ENCODE results near the gene OR52K2. TPM values are rescaled to one million over a fixed set of nuclear protein-coding genes. Genes with fewer than 3 reads are reported as not detected.
A peak's percentile ranks its signal among the peaks of the same experiment; 100 is the strongest.
"Not testable (repeated sequence)": the region's sequence is repeated elsewhere in the genome, so short reads cannot be mapped to it uniquely, and the experiment has no call there.

Gene OR52K2
- not detected for total RNA-seq

GRCh38 chr11:4448995-4449394 lies at the start of gene OR52K2:
Gene OR52K2, plus strand, starts transcription at chr11:4449295. Its CDS starts 45 bp downstream, at chr11:4449340.
- H3K9me3 Mint-ChIP-seq, result no peaks in the 10 kb centered on the region
- no peak within 1 kb of the TSS for H3K27ac Mint-ChIP-seq
- ATAC-seq (no peak), DNase-seq (ENCODE audit: low spot score) (no peak)
- no peaks in the 10 kb centered on the region for H3K4me1 Mint-ChIP-seq (ENCODE audit: low read depth in 2 of 2)
- no peaks in the 10 kb centered on the region for H3K36me3 Mint-ChIP-seq
- H3K4me3 Mint-ChIP-seq, result no peak within 1 kb of the TSS
- peaks cover 0 to 4% of the 10 kb centered on the region in 2 donors for H3K27me3 Mint-ChIP-seq

- H3K27ac Mint-ChIP-seq; H3K4me3 Mint-ChIP-seq; H3K36me3 Mint-ChIP-seq; ATAC-seq; H3K4me1 Mint-ChIP-seq (ENCODE audit: low read depth in 2 of 2); DNase-seq (ENCODE audit: low spot score); H3K9me3 Mint-ChIP-seq: not testable (repeated sequence)
- peaks cover 27 to 46% of the 10 kb centered on the region in 2 donors for H3K27me3 Mint-ChIP-seq
Measured at GRCh38 chr11:4406206-4406605, 42.9 kb upstream of the OR52K2 start.

GRCh38 chr11:4416306-4416705 lies 32.8 kb upstream of the OR52K2 start:
- DNase-seq (ENCODE audit: low spot score), result no peak
- Mint-ChIP-seq H3K36me3 (no peaks in the 10 kb centered on the region), H3K9me3 (no peaks in the 10 kb centered on the region), H3K27me3 (peaks cover 20 to 25% of the 10 kb centered on the region in 2 donors), H3K4me3 (no peak overlapping the region), H3K4me1 (ENCODE audit: low read depth in 2 of 2) (no peaks in the 10 kb centered on the region), H3K27ac (no peak overlapping the region)
- no peak for ATAC-seq

GRCh38 chr11:4416816-4417215 lies 32.3 kb upstream of the OR52K2 start:
- no peak overlapping the region for H3K4me3 Mint-ChIP-seq
- no peaks in the 10 kb centered on the region for H3K36me3 Mint-ChIP-seq
- H3K27me3 Mint-ChIP-seq, result peaks cover 20 to 25% of the 10 kb centered on the region in 2 donors
- no peaks in the 10 kb centered on the region for H3K9me3 Mint-ChIP-seq
- no peak overlapping the region for H3K27ac Mint-ChIP-seq
- no peak for DNase-seq (ENCODE audit: low spot score)
- no peaks in the 10 kb centered on the region for H3K4me1 Mint-ChIP-seq (ENCODE audit: low read depth in 2 of 2)
- no peak for ATAC-seq

- H3K4me1 Mint-ChIP-seq (ENCODE audit: low read depth in 2 of 2), result no peaks in the 10 kb centered on the region
Measured at GRCh38 chr11:4418403-4418802, 30.7 kb upstream of the OR52K2 start.

GRCh38 chr11:4430051-4430450 lies 19.0 kb upstream of the OR52K2 start:
- no peak overlapping the region for H3K4me3 Mint-ChIP-seq
- DNase-seq (ENCODE audit: low spot score) (no peak), ATAC-seq (no peak)
- H3K36me3 Mint-ChIP-seq, result no peaks in the 10 kb centered on the region
- no peaks in the 10 kb centered on the region for H3K4me1 Mint-ChIP-seq (ENCODE audit: low read depth in 2 of 2)
- H3K27me3 Mint-ChIP-seq, result peaks cover 12 to 37% of the 10 kb centered on the region in 2 donors
- H3K27ac Mint-ChIP-seq, result no peak overlapping the region
- H3K9me3 Mint-ChIP-seq, result no peaks in the 10 kb centered on the region

More at GRCh38 chr11:4418403-4418802, 30.7 kb upstream of the OR52K2 start:
- Mint-ChIP-seq H3K9me3 (no peaks in the 10 kb centered on the region), H3K4me3 (no peak overlapping the region), H3K27me3 (peaks cover 24 to 25% of the 10 kb centered on the region in 2 donors), H3K27ac (no peak overlapping the region), H3K36me3 (no peaks in the 10 kb centered on the region)
- DNase-seq (ENCODE audit: low spot score) (no peak), ATAC-seq (peak in 1 of 2 donors; percentile 11)

- no peaks in the 10 kb centered on the region for H3K36me3 Mint-ChIP-seq
- no peaks in the 10 kb centered on the region for H3K4me1 Mint-ChIP-seq (ENCODE audit: low read depth in 2 of 2)
- H3K9me3 Mint-ChIP-seq, result no peaks in the 10 kb centered on the region
- DNase-seq (ENCODE audit: low spot score) (no peak), ATAC-seq (no peak)
- no peak overlapping the region for H3K27ac Mint-ChIP-seq
- no peak overlapping the region for H3K4me3 Mint-ChIP-seq
- H3K27me3 Mint-ChIP-seq, result peaks cover 28 to 50% of the 10 kb centered on the region in 2 donors
Measured at GRCh38 chr11:4433856-4434255, 15.2 kb upstream of the OR52K2 start.

- Mint-ChIP-seq H3K4me1 (ENCODE audit: low read depth in 2 of 2) (no peaks in the 10 kb centered on the region), H3K27me3 (peaks cover 24 to 46% of the 10 kb centered on the region in 2 donors), H3K4me3 (no peak overlapping the region), H3K9me3 (no peaks in the 10 kb centered on the region), H3K27ac (no peak overlapping the region), H3K36me3 (no peaks in the 10 kb centered on the region)
- no peak for ATAC-seq
- no peak for DNase-seq (ENCODE audit: low spot score)
Measured at GRCh38 chr11:4436411-4436810, 12.7 kb upstream of the OR52K2 start.

- H3K36me3 Mint-ChIP-seq, result no peaks in the 10 kb centered on the region
- H3K4me3 Mint-ChIP-seq, result no peak overlapping the region
- peaks cover 19 to 25% of the 10 kb centered on the region in 2 donors for H3K27me3 Mint-ChIP-seq
- DNase-seq (ENCODE audit: low spot score) (no peak), ATAC-seq (no peak)
- H3K4me1 Mint-ChIP-seq (ENCODE audit: low read depth in 2 of 2), result no peaks in the 10 kb centered on the region
- no peak overlapping the region for H3K27ac Mint-ChIP-seq
- no peaks in the 10 kb centered on the region for H3K9me3 Mint-ChIP-seq
Measured at GRCh38 chr11:4441515-4441914, 7.6 kb upstream of the OR52K2 start.

GRCh38 chr11:4443232-4443891 lies 5.7 kb upstream of the OR52K2 start:
- Mint-ChIP-seq H3K4me1 (ENCODE audit: low read depth in 2 of 2) (no peaks in the 10 kb centered on the region), H3K27ac (no peak overlapping the region), H3K9me3 (no peaks in the 10 kb centered on the region), H3K4me3 (no peak overlapping the region), H3K27me3 (peaks cover 9 to 10% of the 10 kb centered on the region in 2 donors), H3K36me3 (no peaks in the 10 kb centered on the region)
- ATAC-seq, result no peak
- no peak for DNase-seq (ENCODE audit: low spot score)

- no peak overlapping the region for H3K27ac Mint-ChIP-seq
- ATAC-seq (no peak), DNase-seq (ENCODE audit: low spot score) (no peak)
- H3K9me3 Mint-ChIP-seq, result no peaks in the 10 kb centered on the region
- H3K4me3 Mint-ChIP-seq, result no peak overlapping the region
- H3K36me3 Mint-ChIP-seq, result no peaks in the 10 kb centered on the region
- peaks cover 4% of the 10 kb centered on the region in 2 donors for H3K4me1 Mint-ChIP-seq (ENCODE audit: low read depth in 2 of 2)
- peaks cover 14 to 19% of the 10 kb centered on the region in 2 donors for H3K27me3 Mint-ChIP-seq
Measured at GRCh38 chr11:4453118-4453517, 4.0 kb downstream of the OR52K2 start.

- Mint-ChIP-seq H3K27ac (no peak overlapping the region), H3K36me3 (no peaks in the 10 kb centered on the region), H3K9me3 (no peaks in the 10 kb centered on the region), H3K27me3 (peaks cover 21 to 23% of the 10 kb centered on the region in 2 donors), H3K4me1 (ENCODE audit: low read depth in 2 of 2) (peaks cover 4% of the 10 kb centered on the region in 2 donors), H3K4me3 (no peak overlapping the region)
- no peak for DNase-seq (ENCODE audit: low spot score)
- ATAC-seq, result no peak
Measured at GRCh38 chr11:4454021-4454420, 4.9 kb downstream of the OR52K2 start.

GRCh38 chr11:4455419-4455818 lies 6.3 kb downstream of the OR52K2 start:
- ATAC-seq, result peak in 1 of 2 donors; percentile 33
- no peaks in the 10 kb centered on the region for H3K36me3 Mint-ChIP-seq
- H3K9me3 Mint-ChIP-seq, result no peaks in the 10 kb centered on the region
- no peak for DNase-seq (ENCODE audit: low spot score)
- H3K27me3 Mint-ChIP-seq, result peaks cover 19 to 31% of the 10 kb centered on the region in 2 donors
- no peak overlapping the region for H3K27ac Mint-ChIP-seq
- H3K4me1 Mint-ChIP-seq (ENCODE audit: low read depth in 2 of 2), result peaks cover 4% of the 10 kb centered on the region in 2 donors
- H3K4me3 Mint-ChIP-seq, result no peak overlapping the region

GRCh38 chr11:4459500-4459899 lies 10.4 kb downstream of the OR52K2 start:
- H3K27ac Mint-ChIP-seq, result no peak overlapping the region
- ATAC-seq (no peak), DNase-seq (ENCODE audit: low spot score) (no peak)
- H3K9me3 Mint-ChIP-seq, result peaks cover 3% of the 10 kb centered on the region
- H3K4me3 Mint-ChIP-seq, result no peak overlapping the region
- peaks cover 4% of the 10 kb centered on the region for H3K36me3 Mint-ChIP-seq
- peaks cover 4% of the 10 kb centered on the region in 2 donors for H3K4me1 Mint-ChIP-seq (ENCODE audit: low read depth in 2 of 2)
- peaks cover 35 to 55% of the 10 kb centered on the region in 2 donors for H3K27me3 Mint-ChIP-seq

- Mint-ChIP-seq H3K4me3 (no peak overlapping the region), H3K27me3 (peaks cover 38 to 61% of the 10 kb centered on the region in 2 donors), H3K4me1 (ENCODE audit: low read depth in 2 of 2) (peaks cover 4% of the 10 kb centered on the region in 2 donors), H3K36me3 (peaks cover 6% of the 10 kb centered on the region), H3K9me3 (peaks cover 8% of the 10 kb centered on the region), H3K27ac (no peak overlapping the region)
- DNase-seq (ENCODE audit: low spot score), result no peak
- ATAC-seq, result no peak
Measured at GRCh38 chr11:4460151-4460550, 11.1 kb downstream of the OR52K2 start.
